ENCODE data around the gene CAMTA1. TPM values are rescaled to one million over a fixed set of nuclear protein-coding genes. Genes with fewer than 3 reads are reported as not detected.

Gene CAMTA1
- total RNA-seq, 1 donor from 2014 or later = 67.9 TPM

DNA sequence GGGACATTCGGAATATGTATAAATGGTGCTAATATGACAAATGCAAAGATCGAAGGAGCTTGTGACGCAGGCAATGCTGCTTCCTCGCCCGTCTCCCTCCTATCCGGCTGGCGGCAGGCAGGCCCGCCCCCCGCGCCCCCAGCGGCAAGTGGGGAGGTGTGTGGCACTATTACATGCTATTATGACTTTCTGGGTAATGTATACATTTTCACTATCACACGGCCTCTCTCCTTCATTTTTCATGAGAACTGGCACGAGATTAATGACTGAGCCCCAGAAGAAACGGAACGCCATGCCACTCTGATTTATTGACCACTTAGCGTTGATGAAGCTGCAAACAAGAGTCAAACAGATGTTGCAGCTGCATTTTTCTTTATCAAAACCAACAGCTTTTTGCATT is 846.9 kb downstream of the CAMTA1 start:
- no peak for DNase-seq (ENCODE audit: low spot score)

DNA sequence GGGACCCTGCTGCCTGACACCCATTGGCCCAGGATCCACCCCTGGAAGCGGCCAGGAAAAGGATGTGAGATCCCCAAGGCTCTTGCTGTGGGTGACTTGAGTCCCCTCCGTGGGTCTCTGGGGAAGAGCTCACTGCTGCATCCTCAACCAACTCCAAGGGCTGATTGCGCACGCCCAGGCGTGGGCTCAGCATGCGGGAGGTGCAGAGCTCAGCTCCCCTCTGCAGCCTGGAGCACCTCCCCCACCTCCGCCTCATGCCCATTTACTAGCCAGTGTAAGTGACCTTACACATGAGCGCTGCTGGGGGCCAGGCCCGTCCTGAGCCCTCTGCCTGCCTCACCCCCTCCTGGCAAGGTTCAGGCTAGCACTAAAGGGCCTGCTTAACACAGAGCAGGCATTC is 847.4 kb downstream of the CAMTA1 start:
- no peak for DNase-seq (ENCODE audit: low spot score)

DNA sequence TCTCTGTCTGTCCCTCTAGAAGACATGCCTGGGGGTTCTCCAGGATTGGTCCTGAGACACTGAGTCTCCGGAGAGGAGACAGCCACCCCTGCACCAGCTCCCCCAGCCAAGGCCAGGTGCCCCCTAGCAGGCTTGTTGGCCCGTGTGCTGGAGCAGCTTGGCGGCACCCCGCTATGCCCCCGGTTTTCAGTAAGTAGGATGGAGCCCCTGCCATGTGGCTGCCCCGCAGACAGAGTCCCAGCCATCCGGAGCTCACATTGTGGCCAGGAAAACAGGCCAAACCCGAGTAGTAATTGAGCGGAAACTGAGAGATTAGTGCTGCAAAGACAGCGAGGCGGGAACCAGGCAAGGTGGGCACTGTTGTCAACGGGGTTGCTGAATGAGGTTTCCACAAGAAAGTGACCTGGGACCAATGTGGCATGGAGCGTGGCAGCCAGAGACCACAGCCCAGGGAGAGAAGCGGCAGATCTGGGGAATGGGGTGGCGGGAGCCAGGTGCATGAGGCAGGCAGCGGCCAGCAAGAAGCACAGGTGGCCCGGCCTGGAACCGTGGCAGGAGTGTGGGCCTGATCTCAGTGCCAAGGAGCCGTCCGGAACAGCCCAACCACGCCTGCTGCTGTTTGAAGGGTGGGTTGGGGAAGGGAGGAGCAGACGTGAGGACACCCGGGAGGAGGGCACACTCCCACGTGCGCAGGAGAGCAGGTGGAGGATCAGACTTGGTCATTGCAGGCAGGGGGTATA is 848.4 kb downstream of the CAMTA1 start:
- DNase-seq (ENCODE audit: low spot score) = no peak

DNA sequence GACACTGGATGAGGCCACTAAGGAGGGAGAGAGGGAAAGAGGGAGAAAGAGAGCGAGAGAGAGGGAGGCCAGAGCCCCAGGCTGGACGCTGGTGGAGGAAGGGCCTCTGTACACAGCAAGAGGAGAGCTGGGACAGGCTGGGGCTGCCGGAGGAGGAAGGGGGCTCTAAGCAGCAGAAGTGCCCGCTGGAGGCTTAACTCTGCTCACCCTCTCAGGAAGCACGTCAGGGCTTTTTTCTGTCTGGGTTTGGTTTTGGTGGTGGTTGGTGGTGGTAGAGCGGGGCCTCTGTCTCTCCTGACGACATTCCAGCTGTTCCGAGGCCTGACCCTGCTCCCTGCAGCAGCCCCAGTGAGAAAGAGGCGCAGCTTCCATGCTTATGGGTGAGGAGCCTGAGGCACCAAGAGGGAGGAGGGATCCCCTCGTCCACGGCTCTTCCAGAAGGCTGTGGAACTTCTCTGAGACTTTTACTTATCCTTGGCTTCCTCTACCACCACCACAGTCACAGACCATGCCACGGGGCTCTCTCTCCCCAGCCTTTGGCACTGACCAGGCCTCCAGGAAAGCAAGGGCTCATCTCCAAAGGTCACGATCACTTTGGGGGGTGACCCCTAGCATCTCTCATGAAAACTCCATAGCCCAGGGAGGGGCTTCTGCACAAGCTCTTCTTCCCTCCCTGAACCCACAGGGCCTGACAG is 849.4 kb downstream of the CAMTA1 start:
- no peak for DNase-seq (ENCODE audit: low spot score)

DNA sequence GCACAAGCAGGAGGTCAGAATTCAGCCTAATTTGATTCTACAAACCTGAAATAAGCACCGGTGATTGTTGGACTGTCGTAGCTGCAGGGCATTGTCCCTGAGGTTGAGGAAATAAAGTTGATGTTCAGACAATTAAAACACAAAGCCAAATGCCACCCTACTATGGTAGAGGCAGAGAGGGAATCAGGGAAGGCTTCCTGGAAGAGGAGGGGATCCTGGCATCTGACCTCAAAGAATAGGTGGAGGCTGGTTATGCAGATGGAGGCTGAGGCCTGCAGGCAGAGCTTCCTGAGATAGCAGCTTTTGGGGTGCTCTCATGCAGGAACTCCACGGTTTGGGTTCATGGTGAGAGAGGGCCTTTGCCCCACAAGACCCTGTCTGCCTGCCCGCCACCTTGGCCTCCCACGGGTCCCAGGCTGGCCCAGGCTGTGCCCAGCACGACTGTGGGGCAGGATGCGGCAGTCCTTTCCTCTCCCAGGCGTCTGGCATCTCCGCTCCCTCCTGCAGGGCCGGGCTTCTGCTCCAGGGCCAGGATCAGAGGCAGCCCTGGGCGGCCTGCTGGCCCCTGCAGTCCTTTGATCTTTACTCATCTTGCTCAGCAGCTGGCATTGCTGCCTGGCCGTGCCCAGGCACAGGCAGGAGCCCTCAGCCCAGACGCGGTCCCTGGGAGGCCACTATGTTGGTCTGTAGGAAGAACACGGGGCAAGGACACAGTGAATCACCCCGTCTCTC is 851.7 kb downstream of the CAMTA1 start:
- no peak for DNase-seq (ENCODE audit: low spot score)

DNA sequence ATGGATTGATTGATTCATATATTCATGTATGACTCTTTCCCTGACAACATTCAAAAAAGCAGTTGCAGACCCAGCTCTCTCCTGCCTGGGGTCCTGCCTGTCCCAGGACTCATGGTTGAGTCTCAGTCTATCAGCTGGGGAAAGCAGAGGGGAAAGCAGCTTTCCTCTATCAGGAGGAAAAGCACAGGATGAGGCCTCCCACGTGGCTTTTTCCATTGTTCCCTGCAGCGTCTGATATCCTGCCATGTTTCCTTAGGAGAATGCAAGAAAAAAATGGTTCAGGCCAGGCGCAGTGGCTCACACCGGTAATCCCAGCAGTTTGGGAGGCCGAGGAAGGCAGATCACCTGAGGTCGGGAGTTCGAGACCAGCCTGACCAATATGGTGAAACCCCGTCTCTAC is 852.8 kb downstream of the CAMTA1 start:
- DNase-seq (ENCODE audit: low spot score) = no peak

DNA sequence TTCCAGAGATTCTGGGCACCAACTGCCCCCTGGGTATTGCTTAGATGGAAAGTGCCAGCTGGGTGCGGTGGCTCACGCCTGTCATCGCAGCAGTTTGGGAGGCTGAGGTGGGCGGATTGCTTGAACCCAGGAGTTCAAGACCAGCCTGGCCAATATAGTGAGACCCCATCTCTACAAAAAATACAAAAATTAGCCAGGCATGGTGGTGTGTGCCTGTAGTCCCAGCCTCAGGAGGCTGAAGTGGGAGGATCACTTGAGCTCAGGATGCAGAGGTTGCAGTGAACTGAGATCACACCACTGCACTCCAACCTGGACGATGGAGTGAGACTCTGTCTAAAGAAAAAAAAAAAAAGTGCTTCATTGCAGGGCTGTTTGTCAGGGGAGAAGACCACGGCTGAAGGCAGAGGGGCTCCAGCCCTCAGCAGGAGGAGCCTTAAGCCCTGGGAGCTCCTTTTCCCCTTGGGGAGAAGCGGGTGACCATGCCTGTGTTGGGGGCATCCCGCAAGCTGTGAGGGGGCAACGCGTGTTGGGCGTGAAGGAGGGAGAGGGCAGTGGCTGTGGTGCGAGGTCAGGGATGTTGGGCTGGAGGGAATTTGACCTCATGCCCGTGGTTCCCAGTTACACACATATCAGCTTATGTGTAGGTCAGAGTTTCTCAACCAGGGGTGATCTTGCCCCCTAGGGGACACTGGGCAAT is 854.3 kb downstream of the CAMTA1 start:
- no peak for DNase-seq (ENCODE audit: low spot score)

DNA sequence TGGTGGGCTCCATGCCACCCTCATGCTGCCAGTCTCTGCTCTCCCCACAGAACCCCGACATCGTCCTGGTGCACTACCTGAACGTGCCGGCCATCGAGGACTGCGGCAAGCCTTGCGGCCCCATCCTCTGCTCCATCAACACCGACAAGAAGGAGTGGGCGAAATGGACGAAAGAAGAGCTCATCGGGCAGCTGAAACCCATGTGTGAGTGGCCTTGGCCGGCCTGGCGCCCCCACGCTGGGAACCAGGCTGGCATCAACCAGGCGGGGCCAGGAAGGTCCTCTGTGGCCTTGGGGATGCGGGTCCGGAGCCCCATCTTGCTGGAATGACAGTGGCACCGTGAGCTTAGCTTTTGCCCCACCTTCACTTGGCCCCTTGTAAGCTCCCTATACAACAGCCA is 855.1 kb downstream of the CAMTA1 start:
- DNase-seq (ENCODE audit: low spot score) = no peak

DNA sequence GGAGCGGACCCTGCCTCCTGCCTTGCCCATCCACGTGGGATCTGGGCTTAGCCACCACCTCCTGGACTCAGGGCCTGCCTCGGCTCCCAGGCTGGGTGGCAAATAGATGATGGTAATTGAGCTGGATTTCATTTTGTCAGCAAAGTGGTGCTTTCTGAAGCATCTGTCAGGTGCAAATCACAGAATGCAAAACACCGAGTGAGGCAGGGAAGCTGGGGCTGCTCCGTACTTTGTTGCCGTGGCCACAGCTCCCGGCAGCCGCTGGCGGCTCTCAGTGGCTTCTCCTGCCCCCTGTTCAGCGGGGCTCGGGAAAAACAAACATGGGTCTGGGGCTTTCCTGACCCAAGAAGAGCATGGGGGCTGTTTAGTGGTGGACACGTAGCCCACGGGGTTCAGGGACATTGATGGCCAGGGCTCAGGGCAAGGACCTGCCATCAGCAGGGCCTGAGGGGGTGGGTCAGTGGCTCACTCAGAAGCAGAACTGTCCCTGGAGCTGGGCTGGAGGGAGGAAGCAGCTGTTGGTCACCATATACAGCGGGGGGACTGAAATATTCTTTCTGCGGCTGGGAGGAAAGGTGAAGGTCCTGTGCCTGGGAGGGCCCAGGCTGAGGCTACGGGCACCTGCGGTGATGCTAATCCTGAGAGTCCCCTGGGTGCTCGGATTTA is 855.8 kb downstream of the CAMTA1 start:
- no peak for DNase-seq (ENCODE audit: low spot score)

DNA sequence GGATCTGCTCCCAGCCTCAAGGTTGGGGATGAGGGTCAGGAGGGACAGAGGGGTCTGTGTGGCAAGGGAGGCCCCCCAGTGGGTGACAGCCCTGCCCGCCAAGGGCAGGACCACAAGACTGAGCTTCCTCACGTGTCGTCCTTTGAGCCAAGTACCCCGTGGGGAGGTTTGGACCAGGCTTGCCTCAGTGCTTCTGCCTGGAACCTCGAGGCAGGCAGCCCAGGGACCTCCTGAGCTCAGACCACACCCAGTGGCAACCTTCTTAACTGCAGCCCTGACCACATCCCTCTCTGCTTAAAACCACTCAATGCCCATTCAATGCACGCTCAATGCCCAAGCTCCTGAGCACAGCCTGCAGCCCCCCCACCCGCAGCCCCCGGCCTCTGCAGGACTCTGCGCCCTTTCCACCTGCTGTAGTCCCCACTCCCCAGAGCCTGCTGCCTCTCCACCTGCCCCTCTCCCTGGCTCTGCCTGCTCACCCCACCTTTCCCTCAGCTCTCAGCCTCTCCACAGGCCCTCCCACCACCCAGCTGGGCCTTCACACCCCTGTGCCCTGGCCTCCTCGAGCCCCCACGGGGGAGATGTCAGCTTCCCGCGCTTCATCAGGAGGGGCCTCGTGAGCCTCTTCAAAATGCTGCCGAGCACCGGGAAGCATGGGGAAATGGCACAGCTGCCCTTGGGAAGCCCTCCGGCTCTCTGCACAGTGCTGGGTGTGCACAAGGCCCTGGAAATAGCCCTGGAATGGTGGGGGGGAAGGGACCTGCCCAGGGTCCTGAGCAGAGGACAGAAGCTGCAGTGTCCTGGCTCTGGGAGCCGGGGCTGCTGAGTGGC is 856.5 kb downstream of the CAMTA1 start:
- no peak for DNase-seq (ENCODE audit: low spot score)

DNA sequence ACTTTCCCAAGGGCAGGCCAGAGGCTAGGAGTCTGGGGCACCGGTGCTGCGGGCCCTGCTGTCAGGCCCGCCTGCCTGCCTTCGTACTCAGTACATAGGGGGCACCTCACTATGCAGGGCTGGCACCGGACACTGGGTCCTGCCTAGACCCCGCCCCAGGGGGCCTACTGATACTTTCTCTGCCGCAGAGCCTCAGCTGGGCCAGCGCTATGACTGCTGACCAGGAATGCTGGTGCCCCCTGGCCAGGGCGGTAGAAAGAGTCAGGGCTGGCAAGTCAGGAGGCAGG is 857.1 kb downstream of the CAMTA1 start:
- DNase-seq (ENCODE audit: low spot score) = no peak

DNA sequence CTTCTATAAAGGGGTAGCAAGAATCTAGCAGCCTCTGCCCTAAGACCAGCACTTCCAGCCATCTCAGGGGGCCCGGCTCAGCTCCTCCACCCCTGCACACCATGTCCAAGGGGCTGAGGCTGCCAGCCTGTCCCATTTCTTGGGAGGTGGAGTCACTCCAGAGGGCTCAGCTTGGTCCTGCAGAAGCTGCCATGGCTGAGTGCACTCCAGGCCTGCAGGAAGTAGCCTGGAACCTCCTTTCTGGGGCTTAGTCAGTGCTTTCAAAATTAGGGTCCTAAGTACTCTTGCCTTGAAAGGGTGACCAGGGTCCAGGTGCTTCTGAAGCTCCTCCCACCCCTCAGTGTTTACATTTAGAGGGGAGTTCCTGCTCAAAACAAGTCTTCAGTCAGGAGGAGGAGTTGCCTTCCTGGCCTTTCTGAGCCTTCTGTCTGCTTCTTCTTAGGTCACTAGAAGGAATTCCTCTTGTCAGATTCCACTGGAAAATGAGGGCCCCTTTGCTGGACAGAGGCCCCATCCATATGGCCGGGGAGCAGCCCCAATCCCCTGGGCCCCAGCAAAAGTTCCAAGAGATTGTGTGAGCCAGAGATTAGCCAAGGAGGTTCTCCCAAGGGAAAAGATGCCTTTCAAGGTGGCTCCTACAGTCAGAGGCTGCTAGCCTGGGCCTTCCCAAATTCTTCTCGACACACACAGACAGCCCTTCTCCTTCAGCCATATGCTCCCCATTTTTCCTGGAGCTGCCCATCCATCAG is 857.7 kb downstream of the CAMTA1 start:
- no peak for DNase-seq (ENCODE audit: low spot score)

DNA sequence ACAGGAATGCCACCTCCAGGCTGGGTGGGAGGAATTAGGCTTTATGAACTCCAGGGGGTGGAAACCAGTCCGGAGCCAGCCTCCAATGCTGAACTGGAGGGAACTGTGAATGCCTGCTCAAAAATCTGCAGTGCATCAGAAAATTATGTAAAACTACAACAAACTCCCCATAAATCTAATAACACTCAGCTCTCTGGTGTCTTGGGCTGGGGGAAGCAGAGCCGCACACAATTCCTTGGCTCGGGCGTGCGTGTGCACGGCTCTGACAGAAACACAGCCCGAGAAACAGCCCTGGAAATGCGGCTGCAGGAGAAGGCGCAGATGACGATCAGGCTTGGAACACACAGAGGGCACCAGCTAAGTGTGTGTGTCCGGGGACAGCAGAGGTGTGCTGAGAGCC is 858.3 kb downstream of the CAMTA1 start:
- DNase-seq (ENCODE audit: low spot score) = no peak

DNA sequence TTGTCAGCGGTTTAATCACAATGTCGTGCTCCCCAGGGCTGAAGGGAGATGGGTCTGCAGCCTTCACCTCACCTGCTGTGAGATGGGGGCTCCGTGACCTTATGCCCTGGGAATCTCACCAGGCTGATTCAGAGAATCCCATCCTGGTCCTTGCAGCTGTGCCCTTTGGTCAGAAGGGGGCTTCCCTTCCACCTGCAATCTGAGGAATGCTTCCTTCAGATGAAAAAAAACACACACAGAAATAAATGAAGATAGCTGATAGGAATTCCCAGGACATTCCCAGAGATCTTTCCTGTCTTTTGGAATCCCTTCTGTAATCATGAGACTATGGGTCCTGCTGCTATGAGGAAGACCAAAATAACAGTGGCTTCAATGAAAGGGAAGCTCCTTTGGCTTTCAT is 858.8 kb downstream of the CAMTA1 start:
- no peak for DNase-seq (ENCODE audit: low spot score)

DNA sequence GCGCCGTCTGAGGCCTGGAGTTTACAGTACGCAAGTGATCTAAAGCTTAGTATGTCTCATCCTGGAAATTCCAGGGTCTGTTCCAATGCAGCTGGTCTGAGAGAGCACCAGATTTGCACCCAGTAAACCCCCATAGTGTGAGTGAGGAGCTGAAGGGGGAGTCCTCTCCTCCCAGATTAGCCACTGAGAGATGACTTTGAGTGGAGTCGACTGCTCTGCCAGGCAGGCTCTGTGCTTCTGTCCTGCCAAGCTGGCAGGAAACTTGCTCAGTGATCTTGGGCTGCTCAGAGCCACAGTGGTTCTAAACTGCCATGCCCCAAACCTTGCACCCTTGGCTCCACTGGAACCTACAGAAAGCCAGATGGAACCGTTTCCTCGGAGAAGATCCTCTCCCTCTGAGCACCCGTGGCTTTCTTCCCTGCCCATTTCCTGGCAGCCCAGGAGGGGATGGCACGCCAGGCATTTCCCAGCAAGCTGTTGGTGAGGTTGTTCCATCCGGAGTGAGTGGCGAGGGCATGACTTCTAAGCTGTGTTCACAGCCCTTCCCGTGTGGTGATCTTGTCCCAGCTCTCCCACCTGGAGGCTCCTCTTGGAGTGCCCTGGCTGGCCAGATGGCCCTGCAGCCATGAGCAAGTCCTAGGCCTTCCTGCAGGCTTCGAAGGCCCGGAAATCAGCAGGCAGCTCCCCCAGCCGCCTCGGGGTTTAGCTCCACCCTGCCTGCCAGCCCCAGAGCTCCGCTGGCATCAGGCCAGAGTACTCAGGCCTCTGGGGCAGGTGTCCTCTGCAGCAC is 859.9 kb downstream of the CAMTA1 start:
- peak; percentile 41 for DNase-seq (ENCODE audit: low spot score)

DNA sequence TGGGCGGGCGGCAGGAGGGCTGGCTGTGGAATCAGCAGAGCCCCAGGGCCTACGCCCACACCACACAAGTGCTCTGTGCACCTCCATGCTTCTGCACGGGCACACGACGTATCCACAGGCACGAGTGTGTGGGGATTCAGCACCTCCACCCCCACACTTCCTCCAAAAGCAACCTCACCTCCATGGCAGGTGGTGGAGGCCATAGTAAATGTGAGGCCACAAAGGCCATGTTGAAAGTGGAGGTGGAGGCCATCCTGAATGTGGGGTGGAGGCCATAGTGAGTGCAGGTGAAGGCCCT is 860.4 kb downstream of the CAMTA1 start:
- DNase-seq (ENCODE audit: low spot score) = no peak

DNA sequence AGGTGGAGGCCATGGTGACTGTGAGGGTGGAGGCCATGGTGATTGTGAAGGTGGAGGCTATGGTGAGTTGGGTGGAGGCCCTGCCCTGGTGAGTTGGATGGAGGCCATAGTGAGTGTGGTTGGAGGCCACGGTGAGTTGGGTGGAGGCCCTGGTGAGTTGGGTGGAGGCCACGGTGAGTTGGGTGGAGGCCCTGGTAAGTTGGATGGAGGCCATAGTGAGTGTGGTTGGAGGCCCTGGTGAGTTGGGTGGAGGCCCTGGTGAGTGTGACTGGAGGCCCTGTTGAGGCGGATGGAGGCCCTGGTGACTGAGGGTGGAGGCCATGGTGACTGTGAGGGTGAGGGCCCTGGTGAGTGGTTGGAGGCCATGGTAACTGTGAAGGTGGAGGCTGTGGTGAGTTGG is 860.9 kb downstream of the CAMTA1 start:
- DNase-seq (ENCODE audit: low spot score) = no peak

DNA sequence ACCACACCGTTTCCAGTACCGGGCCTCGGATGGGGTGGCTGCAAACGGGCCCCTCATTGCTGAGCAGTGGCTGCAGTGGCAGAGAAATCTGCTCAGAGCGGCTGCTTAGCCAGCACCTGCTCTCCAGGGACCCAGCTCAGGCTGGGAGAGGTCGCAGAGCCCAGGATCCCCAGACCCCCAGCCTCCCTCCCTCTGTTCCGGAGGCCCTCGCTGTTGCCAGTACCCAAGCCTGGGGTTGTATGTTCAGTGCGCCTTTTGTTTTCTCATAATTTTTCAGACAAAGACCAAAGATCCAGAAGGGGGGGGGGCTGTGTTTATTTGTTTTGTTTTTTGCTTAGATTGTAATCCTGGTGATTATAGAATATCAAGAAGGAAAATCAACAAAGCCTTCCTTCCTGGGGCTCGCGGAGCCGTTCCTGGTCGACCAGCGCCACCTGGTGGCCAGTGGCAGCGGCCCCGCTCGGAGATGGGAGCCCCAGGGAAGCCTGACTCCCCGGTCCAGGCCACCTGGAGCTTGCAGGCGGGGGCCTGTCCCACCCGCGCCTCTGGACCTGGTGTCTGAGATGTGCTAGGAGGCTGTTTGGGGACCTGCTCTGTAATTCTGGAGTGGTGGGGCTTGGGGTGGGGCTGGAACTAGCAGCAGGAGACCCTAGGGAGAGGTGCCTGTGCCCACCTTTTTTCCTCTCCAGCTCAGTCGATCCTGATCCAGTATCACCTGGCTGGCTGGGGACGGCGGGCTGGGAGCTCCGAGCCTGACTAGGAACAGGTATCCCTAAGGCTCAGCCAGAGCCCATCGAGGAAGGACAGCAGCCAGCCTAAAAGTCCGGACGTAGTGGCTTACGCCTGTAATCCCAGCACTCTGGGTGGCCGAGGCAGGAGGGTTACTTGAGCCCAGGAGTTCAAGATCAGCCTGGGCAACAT is 862.0 kb downstream of the CAMTA1 start:
- peak; percentile 71 for DNase-seq (ENCODE audit: low spot score)

All from mucosa of gallbladder (tissue), 1 donor.